Activated naive CD4-positive, alpha-beta T cell treated with anti-CD3 and anti-CD28 coated beads, Interleukin-2, amount 50 U/mL, for 72 hours (primary cell): ENCODE results near the gene CDKN2D. TPM values are rescaled to one million over a fixed set of nuclear protein-coding genes. Genes with fewer than 3 reads are reported as not detected.
"Not testable (repeated sequence)": the region's sequence is repeated elsewhere in the genome, so short reads cannot be mapped to it uniquely, and the experiment has no call there.

ENCODE experiments used
- ATAC-seq, 2 donors: fragments of 150-1000 bp; cut with Tn5 transposase; 2 replicates each; pipeline ENCODE4 v1.10.0; 2021; ENCODE audit warnings: mild to moderate bottlenecking in 2 of 2, moderate library complexity in 2 of 2
- DNase-seq, 2 donors: peaks; one replicate each; pipeline ENCODE4 v3.0.0; 2021 to 2022; ENCODE audit warnings: low spot score in 2 of 2
- H3K27ac Mint-ChIP-seq, 2 donors: one replicate each; pipeline ENCODE4 v1.8.0; 2022; ENCODE audit warnings: mild to moderate bottlenecking in 2 of 2, mixed read lengths in 2 of 2
- H3K36me3 Mint-ChIP-seq, 2 donors: one replicate each; pipeline ENCODE4 v1.8.0; 2022; ENCODE audit warnings: mixed read lengths in 2 of 2
- H3K9me3 Mint-ChIP-seq, 2 donors: one replicate each; pipeline ENCODE4 v1.8.0; 2022; ENCODE audit warnings: mixed read lengths in 2 of 2
- total RNA-seq, 2 donors: library from RNA; stranded (reverse); gene quantifications; one replicate each; pipeline ENCODE4 v1.2.3, GENCODE V29; 2022

The CDKN2D gene
- total RNA-seq, 2 donors from 2014 or later = 43.4 to 248 TPM

DNA sequence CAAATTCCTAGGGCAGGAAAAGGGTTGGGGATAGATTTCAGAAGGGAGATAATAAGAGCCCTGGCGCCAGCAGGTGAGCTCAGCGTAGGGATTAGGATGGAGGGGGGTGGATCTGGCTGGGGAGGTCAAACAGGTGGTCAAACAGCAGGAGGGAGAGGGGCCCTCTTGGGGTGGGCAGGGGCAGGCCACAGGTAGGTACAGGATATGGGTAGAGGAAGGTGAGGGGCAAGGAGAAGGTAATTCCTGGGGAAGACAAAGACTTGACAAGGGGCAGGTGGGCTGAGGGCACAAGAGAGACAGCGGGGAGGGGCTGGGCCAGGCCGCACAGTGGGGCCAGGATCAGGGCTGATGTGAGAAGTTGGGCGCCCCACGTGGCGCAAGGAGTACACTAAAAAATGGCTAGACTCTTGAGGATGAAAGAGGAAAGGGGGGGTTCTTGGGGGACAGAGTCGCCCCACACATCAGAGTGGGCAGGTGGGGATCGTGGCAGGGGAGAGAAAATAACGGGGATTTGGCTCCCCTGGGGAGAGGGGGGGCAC lies 3.7 kb downstream of the CDKN2D start:
- no peaks in the 10 kb centered on the region for H3K9me3 Mint-ChIP-seq
- DNase-seq = peak; percentile 60 to 69
- ATAC-seq = peak in 1 of 2 donors; percentile 3
- H3K27ac Mint-ChIP-seq = peak overlapping the region; percentile 95 to 97
- peaks cover 35 to 48% of the 10 kb centered on the region in 2 donors for H3K36me3 Mint-ChIP-seq

- Mint-ChIP-seq H3K36me3 (peaks cover 24 to 36% of the 10 kb centered on the region in 2 donors), H3K9me3 (no peaks in the 10 kb centered on the region), H3K27ac (peak overlapping the region in 1 of 2 donors; percentile 82)
- no peak for ATAC-seq
- no peak for DNase-seq
These were observed 6.2 kb downstream of the CDKN2D start for GRCh38 chr19:10562609-10563008.

DNA sequence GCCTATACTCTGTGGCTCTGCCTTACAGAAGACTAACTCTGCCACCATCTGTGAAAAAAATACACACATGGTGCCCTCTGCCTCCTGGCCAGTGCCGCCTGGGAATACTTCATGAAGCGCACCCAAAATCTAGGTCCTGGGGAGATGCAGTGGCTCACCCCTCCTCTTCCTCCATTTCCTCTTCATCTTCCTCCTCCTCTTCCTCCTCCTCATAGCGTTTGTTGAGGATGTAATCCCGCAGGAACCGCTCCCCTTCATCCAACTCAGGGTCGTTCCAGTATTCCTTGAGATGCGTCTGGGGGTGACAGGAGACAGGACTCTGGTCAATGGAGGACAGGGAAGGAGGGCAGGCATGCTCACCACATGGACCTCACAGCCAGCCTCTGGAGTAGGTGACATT lies 8.6 kb downstream of the CDKN2D start:
- Mint-ChIP-seq H3K27ac (peak overlapping the region in 1 of 2 donors; percentile 59), H3K9me3 (no peaks in the 10 kb centered on the region), H3K36me3 (peaks cover 8 to 21% of the 10 kb centered on the region in 2 donors)
- DNase-seq = no peak
- no peak for ATAC-seq

DNA sequence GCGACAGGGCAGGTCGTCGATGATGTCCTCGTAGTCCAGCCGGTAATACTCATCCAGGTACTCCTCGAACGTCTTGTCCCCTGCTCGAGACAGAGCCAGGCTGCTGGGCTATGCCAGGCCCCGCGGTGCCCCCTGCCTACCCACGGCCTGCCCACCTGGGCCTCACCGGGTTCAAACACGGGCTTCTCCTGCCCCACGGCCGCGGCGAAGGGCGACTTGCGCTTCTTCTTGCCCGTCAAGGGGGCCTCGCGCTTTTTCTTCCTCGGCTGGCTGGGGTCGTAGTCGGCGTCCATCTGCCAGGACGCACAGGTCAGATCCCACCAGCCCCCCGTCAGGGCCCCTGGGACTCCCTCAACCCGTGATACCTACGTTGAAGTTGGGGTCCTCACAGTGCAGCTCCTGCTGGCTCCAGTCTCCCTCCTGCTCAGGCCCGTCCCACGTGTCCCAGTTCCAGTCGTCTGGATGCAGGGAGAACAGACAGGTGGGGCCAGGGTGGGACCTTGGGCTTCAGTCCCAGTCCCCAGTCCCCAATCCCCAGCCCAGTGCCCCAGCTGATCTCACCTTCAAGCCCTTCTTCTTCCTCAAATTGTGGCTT lies 11.1 kb downstream of the CDKN2D start:
- Mint-ChIP-seq H3K9me3 (no peaks in the 10 kb centered on the region), H3K36me3 (peaks cover 0 to 23% of the 10 kb centered on the region in 2 donors), H3K27ac (peak overlapping the region; percentile 60 to 91)
- ATAC-seq (no peak), DNase-seq (no peak)

DNA sequence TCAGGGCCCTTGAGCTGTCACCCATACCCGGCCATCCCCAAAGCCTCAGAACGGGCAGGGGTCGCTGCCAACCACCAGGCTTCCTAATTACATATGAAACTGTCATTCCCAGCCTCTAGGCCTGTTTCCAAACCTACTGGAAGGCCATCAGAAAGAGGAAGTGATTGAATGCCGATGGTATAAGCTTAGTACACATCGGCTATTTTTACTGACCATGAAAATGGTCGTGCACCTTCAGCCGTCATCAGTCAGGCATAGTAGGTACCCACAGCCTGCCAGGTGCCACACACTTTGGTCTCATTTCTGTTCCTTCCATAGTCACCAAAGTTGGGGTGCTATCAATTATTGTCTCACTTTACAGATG lies 13.2 kb downstream of the CDKN2D start:
- Mint-ChIP-seq H3K27ac (peak overlapping the region; percentile 29 to 85), H3K9me3 (no peaks in the 10 kb centered on the region), H3K36me3 (peaks cover 0 to 21% of the 10 kb centered on the region in 2 donors)
- ATAC-seq = no peak
- DNase-seq = no peak

DNA sequence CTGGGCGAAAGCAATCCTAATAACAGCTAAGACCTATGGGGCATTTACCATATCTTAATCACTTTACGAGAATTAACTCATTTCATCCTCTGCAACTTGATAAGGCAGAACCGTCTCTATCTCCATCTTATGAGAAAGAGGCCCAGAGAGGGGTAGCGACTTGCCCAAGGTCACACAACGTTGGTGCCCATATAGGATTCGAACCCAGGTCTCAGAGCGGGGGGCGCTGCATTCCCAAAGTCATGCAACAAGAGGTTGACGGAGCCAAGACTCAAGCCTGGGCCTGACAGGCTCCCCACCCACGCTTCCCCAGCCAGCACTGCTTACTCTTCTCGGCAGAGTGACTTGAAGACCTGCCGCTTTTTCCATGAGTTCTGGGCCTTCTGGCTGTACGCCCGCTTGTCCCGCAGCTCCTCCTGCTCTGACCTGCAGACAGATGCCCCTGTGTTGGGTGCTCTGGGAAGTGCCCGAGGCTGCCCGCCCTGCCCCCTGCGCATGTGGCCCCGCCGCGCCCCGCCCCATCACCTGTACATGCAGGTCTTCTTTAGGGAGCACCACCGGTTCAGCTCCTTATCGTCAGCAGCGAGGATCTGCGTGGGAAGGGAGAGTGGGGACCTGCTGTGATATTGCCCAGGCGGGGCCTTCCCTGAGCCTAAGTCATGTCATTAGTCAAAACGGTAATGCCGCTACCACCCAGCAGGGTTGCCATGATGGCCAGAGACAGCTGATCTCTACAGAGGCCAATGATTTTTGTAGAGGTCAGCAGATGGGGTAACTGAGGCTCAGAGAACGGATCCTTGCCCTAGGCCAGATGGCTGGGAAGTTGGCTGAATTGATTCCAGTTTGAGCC lies 13.8 kb downstream of the CDKN2D start:
- no peak for DNase-seq
- Mint-ChIP-seq H3K36me3 (peaks cover 0 to 21% of the 10 kb centered on the region in 2 donors), H3K27ac (peak overlapping the region; percentile 85 to 90), H3K9me3 (no peaks in the 10 kb centered on the region)
- peak in 1 of 2 donors; percentile 12 for ATAC-seq

DNA sequence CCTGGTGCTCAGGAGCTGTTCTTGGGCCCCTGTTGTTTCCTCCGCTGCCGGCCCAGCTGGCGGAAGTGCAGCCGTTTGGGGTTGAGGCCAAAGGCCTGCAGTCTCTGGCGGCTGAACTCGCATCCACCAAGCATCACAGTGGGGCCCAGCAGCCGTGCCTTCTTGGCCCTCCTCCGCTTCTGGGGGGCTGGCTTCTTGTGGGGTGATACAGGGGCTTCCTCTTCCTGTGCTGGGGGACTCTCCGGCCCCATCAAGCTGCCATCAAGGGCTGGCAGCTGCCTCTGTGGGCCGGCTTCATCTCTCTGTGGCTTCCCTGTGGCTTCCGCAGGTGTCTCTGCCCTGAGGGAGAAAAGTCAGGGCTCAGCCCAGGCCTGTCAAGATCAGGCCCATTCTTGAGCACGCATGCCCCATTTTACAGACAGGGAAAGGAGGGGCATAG lies 14.8 kb downstream of the CDKN2D start:
- Mint-ChIP-seq H3K9me3 (no peaks in the 10 kb centered on the region), H3K27ac (peak overlapping the region; percentile 85 to 90), H3K36me3 (peaks cover 0 to 21% of the 10 kb centered on the region in 2 donors)
- DNase-seq (peak in 1 of 2 donors; percentile 33), ATAC-seq (peak; percentile 69 to 70)

DNA sequence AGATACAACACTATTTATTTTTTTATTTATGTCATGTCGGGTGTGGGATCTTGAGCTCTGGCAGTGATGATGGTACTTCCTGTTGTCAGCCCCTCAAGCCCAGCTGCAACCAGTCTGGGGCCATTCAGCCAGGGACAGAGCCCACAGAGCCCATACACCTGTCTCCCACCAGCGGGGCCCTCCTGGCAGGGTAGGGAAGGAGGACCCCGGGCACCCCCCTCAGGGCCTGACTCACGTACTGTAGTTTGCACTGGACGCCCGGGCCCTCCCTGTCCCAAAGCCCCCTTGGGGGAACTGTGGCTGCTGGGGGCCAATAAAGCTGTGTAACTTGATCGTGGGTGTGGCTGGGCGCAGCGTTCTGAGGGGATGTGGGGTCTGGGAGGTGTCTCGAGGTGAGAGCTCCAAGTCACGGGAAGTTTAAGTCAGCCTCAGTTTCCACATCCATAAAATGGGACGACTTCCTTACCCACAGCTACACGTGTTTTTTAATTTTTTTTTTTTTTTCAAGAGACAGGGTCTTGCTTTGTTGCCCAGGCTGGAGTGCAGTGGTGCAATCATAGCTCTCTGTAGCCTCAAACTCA lies 15.6 kb downstream of the CDKN2D start:
- ATAC-seq (no peak), DNase-seq (no peak)
- peak overlapping the region; percentile 85 to 86 for H3K27ac Mint-ChIP-seq
- H3K9me3 Mint-ChIP-seq = no peaks in the 10 kb centered on the region
- peaks cover 0 to 21% of the 10 kb centered on the region in 2 donors for H3K36me3 Mint-ChIP-seq

- Mint-ChIP-seq H3K36me3 (peaks cover 0 to 21% of the 10 kb centered on the region in 2 donors), H3K27ac (peak overlapping the region in 1 of 2 donors; percentile 85), H3K9me3 (no peaks in the 10 kb centered on the region)
- DNase-seq = no peak
- peak; percentile 36 to 42 for ATAC-seq
These were observed 16.2 kb downstream of the CDKN2D start for GRCh38 chr19:10552510-10553053.

DNA sequence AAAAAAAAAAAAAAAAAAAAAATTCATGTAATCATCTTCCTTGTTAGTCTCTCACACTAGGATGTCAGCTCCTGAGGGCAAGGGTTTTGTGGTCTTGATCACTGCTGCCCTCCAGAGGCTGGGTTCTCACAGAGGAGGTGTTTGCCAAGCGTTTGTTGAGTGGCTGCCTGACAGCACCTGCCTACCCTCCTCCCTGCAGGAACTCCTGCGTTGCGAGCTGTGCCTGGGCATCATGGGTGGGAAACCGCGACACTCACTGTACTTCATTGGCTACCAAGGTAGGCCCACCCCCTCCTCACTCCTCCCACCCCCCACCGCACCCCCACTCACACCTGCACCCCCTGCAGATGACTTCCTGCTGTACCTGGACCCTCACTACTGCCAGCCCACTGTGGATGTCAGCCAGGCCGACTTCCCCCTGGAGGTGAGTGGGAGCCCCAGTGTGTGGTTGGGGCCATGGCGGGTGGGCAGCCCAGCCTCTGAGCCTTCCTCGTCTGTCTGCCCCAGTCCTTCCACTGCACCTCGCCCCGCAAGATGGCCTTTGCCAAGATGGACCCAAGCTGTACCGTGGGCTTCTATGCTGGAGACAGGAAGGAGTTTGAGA lies 17.0 kb downstream of the CDKN2D start:
- Mint-ChIP-seq H3K9me3 (no peaks in the 10 kb centered on the region), H3K36me3 (peaks cover 0 to 21% of the 10 kb centered on the region in 2 donors), H3K27ac (no peak overlapping the region)
- ATAC-seq (peak in 1 of 2 donors; percentile 38), DNase-seq (peak in 1 of 2 donors; percentile 50)

DNA sequence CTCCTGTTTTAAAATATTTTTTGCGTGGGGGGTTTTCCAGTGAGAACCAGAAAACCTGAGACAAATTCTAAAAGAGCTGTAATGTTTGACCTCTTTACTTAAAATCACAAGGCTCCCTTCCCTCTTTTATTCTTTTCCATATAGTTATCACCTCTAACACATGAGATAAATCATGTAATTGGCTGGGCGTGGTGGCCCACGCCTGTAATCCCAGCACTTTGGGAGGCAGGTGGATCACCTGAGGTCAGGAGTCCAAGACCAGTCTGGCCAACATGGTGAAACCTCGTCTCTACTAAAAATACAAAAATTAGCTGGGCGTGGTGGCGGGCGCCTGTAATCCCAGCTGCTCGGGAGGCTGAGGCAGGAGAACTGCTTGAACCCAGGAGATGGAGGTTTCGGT lies 17.8 kb downstream of the CDKN2D start:
- H3K36me3 Mint-ChIP-seq = peaks cover 0 to 21% of the 10 kb centered on the region in 2 donors
- H3K9me3 Mint-ChIP-seq, ATAC-seq, H3K27ac Mint-ChIP-seq, DNase-seq: not testable (repeated sequence)

DNA sequence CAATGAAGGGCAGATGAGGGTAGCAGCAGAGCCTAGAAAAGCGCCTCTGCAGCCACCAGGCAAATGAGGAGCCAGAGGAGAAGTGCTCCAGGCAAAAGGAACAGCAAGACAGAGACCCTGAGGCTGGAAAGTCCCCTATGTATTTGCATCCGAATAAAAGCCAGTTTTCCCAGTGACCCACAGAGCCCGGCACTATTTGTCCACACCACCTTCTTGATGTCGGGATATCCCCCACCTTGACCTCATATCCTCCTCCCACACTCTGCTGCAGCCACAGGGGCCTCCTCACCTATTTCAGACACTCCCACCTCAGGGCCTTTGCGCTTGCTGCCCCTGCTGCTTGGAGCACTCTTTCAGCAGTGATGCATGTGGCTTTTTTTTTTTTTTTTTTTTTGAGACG lies 18.4 kb downstream of the CDKN2D start:
- Mint-ChIP-seq H3K36me3 (peaks cover 0 to 21% of the 10 kb centered on the region in 2 donors), H3K27ac (peak overlapping the region in 1 of 2 donors; percentile 22), H3K9me3 (no peaks in the 10 kb centered on the region)
- ATAC-seq = no peak
- DNase-seq = no peak

GRCh38 chr19:10549733-10550132 lies 19.0 kb downstream of the CDKN2D start:
- no peak for ATAC-seq
- no peak for DNase-seq
- Mint-ChIP-seq H3K9me3 (no peaks in the 10 kb centered on the region), H3K36me3 (peaks cover 3 to 21% of the 10 kb centered on the region in 2 donors), H3K27ac (peak overlapping the region in 1 of 2 donors; percentile 22)

- Mint-ChIP-seq H3K36me3 (peaks cover 8 to 21% of the 10 kb centered on the region in 2 donors), H3K27ac (peak overlapping the region in 1 of 2 donors; percentile 68), H3K9me3 (no peaks in the 10 kb centered on the region)
- ATAC-seq = no peak
- DNase-seq = no peak
These were observed 20.0 kb downstream of the CDKN2D start for GRCh38 chr19:10548746-10549276.

DNA sequence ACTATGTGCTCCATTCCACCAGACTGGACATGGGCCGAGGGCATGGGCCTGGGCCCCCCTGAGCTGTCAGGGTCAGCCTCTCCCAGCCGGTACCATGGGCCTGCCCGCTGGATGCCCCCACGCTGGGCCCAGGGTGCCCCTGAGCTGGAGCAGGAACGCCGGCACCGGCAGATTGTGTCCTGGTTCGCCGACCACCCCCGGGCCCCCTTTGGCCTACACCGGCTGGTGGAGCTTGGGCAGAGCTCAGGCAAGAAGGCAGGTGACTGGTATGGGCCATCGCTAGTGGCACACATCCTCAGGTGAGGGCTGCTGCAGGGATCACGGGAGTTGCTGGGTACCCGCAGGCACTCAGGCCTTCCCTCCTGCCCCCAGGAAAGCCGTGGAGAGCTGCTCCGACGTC lies 22.0 kb downstream of the CDKN2D start:
- no peak for DNase-seq
- H3K9me3 Mint-ChIP-seq = no peaks in the 10 kb centered on the region
- H3K36me3 Mint-ChIP-seq = peaks cover 7 to 8% of the 10 kb centered on the region in 2 donors
- no peak for ATAC-seq
- H3K27ac Mint-ChIP-seq = no peak overlapping the region

- Mint-ChIP-seq H3K9me3 (no peaks in the 10 kb centered on the region), H3K36me3 (peaks cover 0 to 8% of the 10 kb centered on the region in 2 donors), H3K27ac (peak overlapping the region; percentile 92 to 98)
- peak in 1 of 2 donors; percentile 32 for ATAC-seq
- DNase-seq = no peak
These were observed 24.0 kb downstream of the CDKN2D start for GRCh38 chr19:10544753-10545251.
